ENCODE data around the gene LARGE1. TPM values are rescaled to one million over a fixed set of nuclear protein-coding genes. Genes with fewer than 3 reads are reported as not detected.
A peak's percentile ranks its signal among the peaks of the same experiment; 100 is the strongest.

Gene LARGE1
- total and polyA plus RNA-seq, 7 donors = 14.9 to 91.6 (median 46.1) TPM

DNA sequence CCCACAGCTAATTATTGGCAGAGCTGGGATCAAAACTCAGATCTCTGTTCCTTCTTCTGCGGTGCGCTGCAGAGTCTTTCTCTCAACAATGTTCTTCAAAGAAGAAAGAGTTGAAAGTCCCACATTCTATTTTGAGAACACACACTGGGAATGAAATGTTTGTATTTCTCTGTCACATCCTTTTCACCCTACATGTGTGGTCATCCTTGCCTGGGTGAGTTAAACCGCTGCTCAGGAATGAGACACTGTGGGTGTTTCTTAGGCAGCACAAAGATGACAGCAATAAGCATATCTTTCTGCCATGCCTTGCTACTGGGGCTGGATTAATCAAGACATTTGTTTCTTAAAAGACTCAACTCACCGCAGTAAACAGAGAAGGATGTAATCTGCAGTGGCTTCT is 222.6 kb downstream of the LARGE1 start:
- Histone ChIP-seq H3K4me3 (no peak overlapping the region), H3K27ac (no peak overlapping the region), H3K9me3 (no peaks in the 10 kb centered on the region), H3K27me3 (ENCODE audit: insufficient read depth in 3 of 3, low read length in 2 of 3) (no peaks in the 10 kb centered on the region), H3K36me3 (ENCODE audit: insufficient read depth in 1 of 2, low read depth in 1 of 2) (peaks cover 0 to 2% of the 10 kb centered on the region in 2 donors), H3K4me1 (no peaks in the 10 kb centered on the region)
- intact Hi-C loops (cut with DNase I) = no loop called here
- 94 to 98% (median 96%) methylated on average over 4 of the region's 4 CpGs for WGBS, 3 donors
- no peak for DNase-seq
- TF ChIP-seq CTCF (IDR thresholded peaks at IDR 0.05) = no peak
- ATAC-seq = no peak

DNA sequence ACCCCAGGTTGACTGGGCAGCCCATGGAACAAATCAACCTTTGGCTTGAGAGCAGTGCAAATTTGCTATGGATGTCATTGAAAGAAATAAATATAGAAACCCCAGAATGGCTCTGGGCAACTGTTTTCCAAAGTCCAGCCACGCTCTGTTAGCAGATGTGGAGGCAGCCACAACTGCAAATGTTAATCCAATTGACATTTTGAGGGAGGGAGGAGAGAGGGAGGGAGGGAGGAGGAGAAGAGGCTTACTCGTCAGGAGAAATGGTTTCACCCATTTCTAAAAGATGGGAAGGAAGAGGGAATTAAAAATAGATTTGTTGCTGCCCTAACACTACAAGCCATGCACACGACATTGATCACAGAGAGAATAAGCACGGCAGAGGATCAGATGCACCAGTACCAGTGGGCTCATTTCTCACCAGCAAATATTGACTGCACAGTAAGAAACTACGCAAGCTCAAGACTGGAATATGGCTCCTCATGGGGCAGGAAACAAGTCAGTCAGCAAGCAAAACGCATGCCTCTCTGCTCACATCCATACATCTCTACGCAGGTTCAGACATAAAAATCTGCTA is 229.1 kb downstream of the LARGE1 start:
- intact Hi-C loops (cut with DNase I) = no loop called here
- WGBS, 3 donors = 65 to 81% (median 69%) methylated on average over 7 of the region's 7 CpGs

GRCh38 chr22:33688903-33689302 is 231.4 kb downstream of the LARGE1 start:
- DNase-seq = no peak
- no peak for TF ChIP-seq CTCF (IDR thresholded peaks at IDR 0.05)
- Histone ChIP-seq H3K27ac (no peak overlapping the region), H3K4me3 (no peak overlapping the region), H3K9me3 (no peaks in the 10 kb centered on the region), H3K36me3 (ENCODE audit: insufficient read depth in 1 of 2, low read depth in 1 of 2) (no peaks in the 10 kb centered on the region), H3K27me3 (ENCODE audit: insufficient read depth in 3 of 3, low read length in 2 of 3) (no peaks in the 10 kb centered on the region), H3K4me1 (no peaks in the 10 kb centered on the region)
- ATAC-seq = no peak
- WGBS, 3 donors = 89 to 98% (median 90%) methylated on average over 2 of the region's 2 CpGs
- intact Hi-C loops (cut with DNase I) = no loop called here

More for the DNA sequence above, 229.1 kb downstream of the LARGE1 start:
- no peak for DNase-seq
- H3K27me3 ChIP-seq (ENCODE audit: insufficient read depth in 3 of 3, low read length in 2 of 3) = no peaks in the 10 kb centered on the region
- H3K36me3 ChIP-seq (ENCODE audit: insufficient read depth in 1 of 2, low read depth in 1 of 2) = no peaks in the 10 kb centered on the region
- no peaks in the 10 kb centered on the region for H3K4me1 ChIP-seq
- no peak for ATAC-seq
- no peak for TF ChIP-seq CTCF (IDR thresholded peaks at IDR 0.05)
- no peak overlapping the region for H3K4me3 ChIP-seq
- no peak overlapping the region for H3K27ac ChIP-seq
- no peaks in the 10 kb centered on the region for H3K9me3 ChIP-seq

DNA sequence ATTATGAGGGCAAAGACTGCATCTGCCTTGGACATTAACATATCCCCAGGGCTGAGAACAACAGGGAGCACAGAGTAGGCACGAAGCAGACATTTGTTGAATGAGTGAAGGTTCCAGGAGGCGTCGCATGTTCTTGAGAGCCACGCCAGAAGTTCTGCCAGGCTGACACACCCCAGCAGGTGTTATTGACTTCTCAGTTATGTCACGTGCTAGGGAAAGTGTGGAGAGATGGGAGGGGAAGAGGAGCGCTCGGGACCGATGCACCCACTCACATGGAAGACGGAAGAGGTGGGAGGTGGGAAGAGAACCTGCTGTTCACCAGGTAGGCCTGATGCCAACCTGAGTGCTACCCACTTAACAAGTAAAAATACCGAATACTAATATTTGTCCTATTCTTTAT is 232.8 kb downstream of the LARGE1 start:
- Histone ChIP-seq H3K4me3 (no peak overlapping the region), H3K9me3 (no peaks in the 10 kb centered on the region), H3K4me1 (no peaks in the 10 kb centered on the region), H3K27me3 (ENCODE audit: insufficient read depth in 3 of 3, low read length in 2 of 3) (no peaks in the 10 kb centered on the region), H3K36me3 (ENCODE audit: insufficient read depth in 1 of 2, low read depth in 1 of 2) (no peaks in the 10 kb centered on the region), H3K27ac (no peak overlapping the region)
- 73 to 83% (median 82%) methylated on average over 10 of the region's 10 CpGs for WGBS, 3 donors
- no peak for DNase-seq
- intact Hi-C loops (cut with DNase I) = no loop called here
- TF ChIP-seq CTCF (IDR thresholded peaks at IDR 0.05) = no peak
- peak in 2 of 4 donors; percentile 51 to 61 for ATAC-seq

GRCh38 chr22:33684087-33684486 is 236.2 kb downstream of the LARGE1 start:
- H3K9me3 ChIP-seq = no peaks in the 10 kb centered on the region
- ATAC-seq (no peak), DNase-seq (no peak)
- no peak overlapping the region for H3K4me3 ChIP-seq
- WGBS, 3 donors = 92 to 94% (median 92%) methylated on average over 11 of the region's 11 CpGs
- intact Hi-C loops (cut with DNase I) = no loop called here
- H3K36me3 ChIP-seq (ENCODE audit: insufficient read depth in 1 of 2, low read depth in 1 of 2) = no peaks in the 10 kb centered on the region
- TF ChIP-seq CTCF (IDR thresholded peaks at IDR 0.05) = no peak
- H3K27me3 ChIP-seq (ENCODE audit: insufficient read depth in 3 of 3, low read length in 2 of 3) = no peaks in the 10 kb centered on the region
- H3K27ac ChIP-seq = no peak overlapping the region
- no peaks in the 10 kb centered on the region for H3K4me1 ChIP-seq
